ENCODE data around the gene NUP160.

The NUP160 gene

DNA sequence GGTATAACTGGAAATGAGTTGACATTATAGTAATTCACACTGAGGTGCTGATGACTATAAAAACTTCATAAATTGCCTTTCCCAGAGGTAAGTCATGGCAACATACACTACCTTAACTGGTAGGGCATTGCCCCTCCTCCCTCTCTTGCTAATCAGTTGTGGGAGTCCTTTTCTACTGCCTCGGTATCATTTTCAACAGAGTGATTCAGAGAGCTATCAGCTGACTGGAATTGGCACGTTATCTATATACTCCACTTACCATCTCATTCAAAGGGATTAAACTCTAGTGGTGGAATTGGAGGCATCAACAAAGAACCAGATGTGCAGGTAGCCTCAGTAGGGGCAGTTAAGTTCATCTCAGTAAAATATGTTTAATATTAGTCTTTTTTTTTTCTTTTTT lies 8.0 kb upstream of the NUP160 start:
- no peak for DNase-seq (ENCODE audit: low read depth)
- H3K4me3 ChIP-seq (ENCODE audit: low read length): no peak overlapping the region
- TF ChIP-seq, protein P1, sequence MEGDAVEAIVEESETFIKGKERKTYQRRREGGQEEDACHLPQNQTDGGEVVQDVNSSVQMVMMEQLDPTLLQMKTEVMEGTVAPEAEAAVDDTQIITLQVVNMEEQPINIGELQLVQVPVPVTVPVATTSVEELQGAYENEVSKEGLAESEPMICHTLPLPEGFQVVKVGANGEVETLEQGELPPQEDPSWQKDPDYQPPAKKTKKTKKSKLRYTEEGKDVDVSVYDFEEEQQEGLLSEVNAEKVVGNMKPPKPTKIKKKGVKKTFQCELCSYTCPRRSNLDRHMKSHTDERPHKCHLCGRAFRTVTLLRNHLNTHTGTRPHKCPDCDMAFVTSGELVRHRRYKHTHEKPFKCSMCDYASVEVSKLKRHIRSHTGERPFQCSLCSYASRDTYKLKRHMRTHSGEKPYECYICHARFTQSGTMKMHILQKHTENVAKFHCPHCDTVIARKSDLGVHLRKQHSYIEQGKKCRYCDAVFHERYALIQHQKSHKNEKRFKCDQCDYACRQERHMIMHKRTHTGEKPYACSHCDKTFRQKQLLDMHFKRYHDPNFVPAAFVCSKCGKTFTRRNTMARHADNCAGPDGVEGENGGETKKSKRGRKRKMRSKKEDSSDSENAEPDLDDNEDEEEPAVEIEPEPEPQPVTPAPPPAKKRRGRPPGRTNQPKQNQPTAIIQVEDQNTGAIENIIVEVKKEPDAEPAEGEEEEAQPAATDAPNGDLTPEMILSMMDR (conservative IDR thresholded peaks at IDR 0.05; ENCODE audit: low read length): no peak

GRCh38 chr11:47854667-47855066 lies 6.5 kb upstream of the NUP160 start:
- DNase-seq (ENCODE audit: low read depth): no peak
- H3K4me3 ChIP-seq (ENCODE audit: low read length): no peak overlapping the region
- TF ChIP-seq, protein P1 (conservative IDR thresholded peaks at IDR 0.05; ENCODE audit: low read length): no peak

- H3K4me3 ChIP-seq (ENCODE audit: low read length): no peak overlapping the region
- DNase-seq (ENCODE audit: low read depth): no peak
- TF ChIP-seq, protein P1 (conservative IDR thresholded peaks at IDR 0.05; ENCODE audit: low read length): no peak
Measured at GRCh38 chr11:47852053-47852452, 3.9 kb upstream of the NUP160 start.

GRCh38 chr11:47850337-47850736 lies 2.2 kb upstream of the NUP160 start:
- no peak overlapping the region for H3K4me3 ChIP-seq (ENCODE audit: low read length)
- no peak for DNase-seq (ENCODE audit: low read depth)
- TF ChIP-seq, protein P1 (conservative IDR thresholded peaks at IDR 0.05; ENCODE audit: low read length): no peak

GRCh38 chr11:47848700-47849155 lies 578 bp upstream of the NUP160 start:
- TF ChIP-seq, protein P1 (conservative IDR thresholded peaks at IDR 0.05; ENCODE audit: low read length): no peak; the same call in 1 of the 2 replicates
- no peak for DNase-seq (ENCODE audit: low read depth)

DNA sequence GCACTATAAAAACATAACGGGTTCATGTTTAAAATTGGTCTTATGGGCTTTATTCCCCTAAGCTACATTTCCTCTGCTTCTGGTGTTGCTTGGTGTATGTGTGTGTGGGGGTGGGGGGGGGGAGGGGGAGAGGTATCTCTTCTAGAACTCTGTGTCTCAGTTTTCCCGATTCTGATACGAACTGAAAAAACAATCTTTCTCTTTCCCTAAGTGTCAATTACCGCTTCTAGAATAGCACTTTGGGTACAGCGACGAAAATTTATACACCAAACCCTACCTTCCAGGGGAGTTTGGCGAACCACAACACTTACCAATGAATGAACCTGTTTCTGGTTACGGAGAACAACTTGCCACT lies 636 bp downstream of the NUP160 start:
- peak overlapping the region; percentile 99 for H3K4me3 ChIP-seq (ENCODE audit: low read length)
- TF ChIP-seq, protein P1 (conservative IDR thresholded peaks at IDR 0.05; ENCODE audit: low read length): no peak
- DNase-seq (ENCODE audit: low read depth): no peak

More at GRCh38 chr11:47848700-47849155, 578 bp upstream of the NUP160 start:
- peak overlapping the region; percentile 99 for H3K4me3 ChIP-seq (ENCODE audit: low read length)

GRCh38 chr11:47846998-47847397 lies 1.2 kb downstream of the NUP160 start:
- DNase-seq (ENCODE audit: low read depth): no peak
- H3K4me3 ChIP-seq (ENCODE audit: low read length): peak overlapping the region; percentile 99; the same call in 1 of the 2 replicates
- TF ChIP-seq, protein P1 (conservative IDR thresholded peaks at IDR 0.05; ENCODE audit: low read length): no peak
